Left hindlimb (tissue), 1 donor: ENCODE results near the gene ZKSCAN1.
"Not testable (repeated sequence)": the region's sequence is repeated elsewhere in the genome, so short reads cannot be mapped to it uniquely, and the experiment has no call there.

Source experiments
- DNase-seq: peaks from one replicate; pipeline ENCODE4 v3.0.0-alpha.2; 2018

The ZKSCAN1 gene

GRCh38 chr7:100003711-100004661 lies 11.4 kb upstream of the ZKSCAN1 start:
- DNase-seq = peak; percentile 44

- DNase-seq = no peak
These were observed 7.5 kb upstream of the ZKSCAN1 start for GRCh38 chr7:100007887-100008286.

GRCh38 chr7:100008525-100008924 lies 6.9 kb upstream of the ZKSCAN1 start:
- DNase-seq = no peak

- not testable (repeated sequence) for DNase-seq
These were observed 5.4 kb upstream of the ZKSCAN1 start for GRCh38 chr7:100009952-100010351.

DNA sequence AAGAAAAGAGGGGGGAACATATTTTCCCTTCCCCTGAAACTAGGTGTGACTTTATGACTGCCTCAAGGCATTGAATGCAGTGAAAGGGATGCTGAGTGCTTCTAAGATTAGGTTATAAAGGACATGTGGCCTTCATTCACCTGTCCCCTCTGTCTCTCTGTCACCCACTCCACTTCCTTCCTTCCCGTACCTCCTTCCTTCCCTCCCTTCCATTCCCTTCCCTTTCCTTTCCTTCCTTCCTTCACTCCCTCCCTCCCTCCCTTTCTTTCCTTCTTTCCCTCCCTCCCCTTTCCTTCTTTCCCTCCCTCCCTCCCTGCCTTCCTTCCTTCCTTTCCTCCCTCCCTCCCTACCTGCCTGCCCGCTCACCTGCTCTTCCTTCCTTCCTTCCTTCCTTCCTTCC lies 4.5 kb upstream of the ZKSCAN1 start:
- DNase-seq = no peak

DNA sequence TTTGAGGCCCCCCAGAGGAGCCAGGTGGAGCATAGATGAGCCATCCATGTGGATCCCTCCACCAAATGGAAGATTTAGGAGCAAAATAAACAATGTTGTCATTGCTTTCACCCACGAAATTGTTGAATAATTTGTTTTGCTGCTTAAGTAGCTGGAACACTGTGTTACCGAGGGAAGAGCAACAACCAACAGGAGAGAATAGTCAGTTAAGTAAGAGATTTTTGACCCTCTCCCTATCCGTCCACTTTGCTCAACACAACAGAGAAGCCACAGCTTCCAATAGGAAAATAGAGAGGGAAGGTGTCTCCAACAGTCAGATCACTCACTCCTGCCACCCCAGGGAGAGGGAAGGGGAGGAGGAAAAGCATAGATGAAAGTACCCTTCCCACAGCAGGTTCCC lies 3.9 kb upstream of the ZKSCAN1 start:
- DNase-seq = no peak

GRCh38 chr7:100012385-100013327 lies 2.7 kb upstream of the ZKSCAN1 start:
- DNase-seq = not testable (repeated sequence)

DNA sequence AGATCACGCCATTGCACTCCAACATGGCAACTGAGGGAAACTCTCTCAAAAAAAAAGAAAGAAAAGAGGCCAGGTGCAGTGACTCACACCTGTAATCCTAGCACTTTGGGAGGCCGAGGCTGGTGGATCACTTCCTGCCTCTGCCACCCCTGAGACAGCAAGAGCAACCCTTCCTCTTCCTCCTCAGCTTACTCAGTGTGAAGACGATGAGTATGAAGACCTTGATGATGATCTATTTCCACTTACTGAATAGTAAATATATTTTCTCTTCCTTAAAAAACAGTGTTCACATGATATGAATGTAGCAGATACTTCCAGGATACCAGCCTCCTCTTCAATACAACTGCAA lies 2.1 kb upstream of the ZKSCAN1 start:
- no peak for DNase-seq

- DNase-seq = no peak
These were observed 962 bp downstream of the ZKSCAN1 start for GRCh38 chr7:100016215-100016901.

DNA sequence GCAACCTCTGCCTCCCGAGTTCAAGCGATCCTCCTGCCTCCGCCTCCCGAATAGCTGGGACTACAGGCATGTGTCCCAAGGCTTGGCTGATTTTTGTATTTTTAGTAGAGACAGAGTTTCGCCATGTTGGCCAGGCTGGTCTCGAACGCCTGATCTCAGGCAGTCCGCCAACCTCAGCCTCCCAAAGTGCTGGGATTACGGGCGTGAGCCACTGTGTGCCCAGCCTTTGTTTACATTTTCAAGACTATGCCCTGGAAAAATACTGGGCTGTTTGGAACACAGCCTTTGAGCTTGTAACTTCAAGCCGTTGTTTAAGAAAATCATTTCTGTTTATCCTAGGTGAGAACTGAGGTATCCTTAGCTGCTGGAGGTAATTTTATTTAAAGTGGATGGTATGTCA lies 1.9 kb downstream of the ZKSCAN1 start:
- DNase-seq = no peak

- no peak for DNase-seq
These were observed 2.5 kb downstream of the ZKSCAN1 start for GRCh38 chr7:100017875-100018274.

DNA sequence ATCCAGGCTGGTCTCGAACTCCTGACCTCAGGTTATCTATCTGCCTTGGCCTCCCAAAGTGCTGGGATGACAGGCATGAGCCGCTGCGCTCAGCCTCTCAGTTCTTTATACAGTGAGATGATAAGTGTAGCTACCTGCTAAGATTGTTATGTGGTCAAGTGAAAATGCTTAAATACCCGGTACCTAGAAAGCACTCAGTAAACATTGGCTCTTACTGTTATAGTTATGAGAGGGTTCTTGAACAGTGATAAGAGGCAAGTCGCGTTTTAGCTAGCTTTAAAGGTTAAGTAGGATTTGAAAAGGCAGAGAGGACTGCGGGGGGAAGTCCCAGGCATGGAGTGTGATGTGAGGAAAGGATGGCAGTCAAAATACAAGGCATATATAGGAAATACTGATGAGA lies 4.5 kb downstream of the ZKSCAN1 start:
- DNase-seq = no peak

DNA sequence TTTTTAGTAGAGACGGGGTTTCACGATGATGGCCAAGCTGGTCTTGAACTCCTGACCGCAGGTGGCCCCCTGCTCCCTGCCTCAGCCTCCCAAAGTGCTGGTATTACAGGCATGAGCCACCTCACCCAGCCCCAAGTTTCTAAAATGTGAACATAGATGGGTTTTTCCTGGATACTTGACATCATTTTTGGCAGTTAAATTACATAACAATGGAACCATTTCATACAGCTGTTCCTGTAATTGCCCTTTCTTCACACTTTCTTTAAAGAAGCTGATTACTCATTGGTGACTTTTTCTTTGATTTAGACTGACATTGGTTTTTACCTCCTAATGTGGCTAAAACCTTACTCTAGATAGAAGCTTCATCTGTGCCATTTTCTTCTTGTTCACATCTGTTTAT lies 5.9 kb downstream of the ZKSCAN1 start:
- DNase-seq = no peak

GRCh38 chr7:100022621-100023020 lies 7.2 kb downstream of the ZKSCAN1 start:
- no peak for DNase-seq

GRCh38 chr7:100023526-100023925 lies 8.1 kb downstream of the ZKSCAN1 start:
- no peak for DNase-seq

GRCh38 chr7:100024020-100024619 lies 8.7 kb downstream of the ZKSCAN1 start:
- DNase-seq = no peak

DNA sequence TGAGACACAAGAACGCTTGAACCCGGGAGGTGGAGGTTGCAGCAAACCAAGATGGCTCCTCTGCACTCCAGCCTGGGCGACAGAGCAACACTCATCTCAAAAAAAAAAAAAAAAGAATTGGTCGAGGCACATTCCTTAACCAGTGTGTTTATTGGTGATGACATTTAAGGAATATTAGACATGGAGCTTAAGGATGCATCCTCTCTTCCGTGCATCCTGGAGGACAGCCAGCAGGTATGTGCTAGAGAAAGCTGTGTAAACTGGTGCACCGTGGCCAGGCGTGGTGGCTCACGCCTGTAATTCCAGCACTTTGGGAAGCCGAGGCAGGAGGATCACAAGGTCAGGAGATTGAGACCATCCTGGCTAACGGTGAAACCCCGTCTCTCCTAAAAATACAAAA lies 11.8 kb downstream of the ZKSCAN1 start:
- DNase-seq = no peak

DNA sequence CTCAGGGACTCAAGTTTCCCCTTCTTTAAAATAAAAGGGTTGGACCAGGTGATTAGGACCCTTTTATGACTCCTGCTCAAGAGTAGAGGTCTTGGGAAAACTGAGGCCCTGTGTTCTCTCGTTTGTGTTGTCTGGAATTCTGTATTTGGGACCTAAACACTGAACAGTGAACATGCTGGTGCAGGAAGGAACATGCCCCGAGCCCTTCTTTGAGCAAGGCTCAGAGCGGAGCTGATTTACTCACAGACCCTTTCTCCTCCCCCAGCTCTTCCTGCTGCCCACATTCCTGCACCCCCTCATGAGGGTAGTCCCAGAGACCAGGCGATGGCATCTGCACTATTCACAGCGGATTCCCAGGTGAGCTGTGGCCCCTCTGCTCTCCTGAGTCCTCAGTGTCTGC lies 14.2 kb downstream of the ZKSCAN1 start:
- no peak for DNase-seq

DNA sequence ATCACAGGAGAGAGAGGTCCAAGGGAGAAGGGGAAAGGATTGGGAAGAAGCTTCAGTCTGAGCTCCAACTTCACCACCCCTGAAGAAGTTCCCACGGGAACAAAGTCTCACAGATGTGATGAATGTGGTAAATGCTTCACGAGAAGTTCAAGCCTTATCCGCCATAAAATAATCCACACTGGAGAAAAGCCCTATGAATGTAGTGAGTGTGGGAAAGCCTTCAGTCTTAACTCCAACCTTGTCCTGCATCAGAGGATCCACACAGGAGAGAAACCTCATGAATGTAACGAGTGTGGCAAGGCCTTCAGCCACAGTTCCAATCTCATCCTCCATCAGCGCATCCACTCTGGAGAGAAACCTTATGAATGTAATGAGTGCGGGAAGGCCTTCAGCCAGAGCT lies 18.1 kb downstream of the ZKSCAN1 start:
- DNase-seq = no peak

- no peak for DNase-seq
These were observed 19.6 kb downstream of the ZKSCAN1 start for GRCh38 chr7:100034871-100035510.

- no peak for DNase-seq
These were observed 20.5 kb downstream of the ZKSCAN1 start for GRCh38 chr7:100035876-100036275.

DNA sequence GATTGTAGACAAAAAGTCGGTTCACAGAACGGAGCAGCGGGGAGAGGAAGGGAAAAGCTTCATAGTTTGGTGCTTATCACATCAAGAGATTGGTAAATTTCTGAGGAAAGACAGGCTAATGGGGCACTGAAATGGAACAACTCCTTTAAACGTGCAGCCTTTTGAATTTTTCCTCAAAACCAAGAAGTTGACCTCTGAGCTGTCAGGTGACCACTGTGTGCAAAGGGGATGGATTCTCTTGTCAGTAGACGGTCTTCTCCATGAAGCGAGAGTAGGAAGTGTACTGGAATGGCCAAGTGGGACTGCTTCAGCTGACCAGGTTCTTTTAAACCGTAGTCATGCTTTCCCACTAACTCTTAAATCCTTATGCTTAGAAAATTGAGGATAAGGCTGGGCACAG lies 22.9 kb downstream of the ZKSCAN1 start:
- DNase-seq = no peak
